ENCODE results near the gene DNALI1.
"Not testable (repeated sequence)": the region's sequence is repeated elsewhere in the genome, so short reads cannot be mapped to it uniquely, and the experiment has no call there.

DNALI1 gene

DNA sequence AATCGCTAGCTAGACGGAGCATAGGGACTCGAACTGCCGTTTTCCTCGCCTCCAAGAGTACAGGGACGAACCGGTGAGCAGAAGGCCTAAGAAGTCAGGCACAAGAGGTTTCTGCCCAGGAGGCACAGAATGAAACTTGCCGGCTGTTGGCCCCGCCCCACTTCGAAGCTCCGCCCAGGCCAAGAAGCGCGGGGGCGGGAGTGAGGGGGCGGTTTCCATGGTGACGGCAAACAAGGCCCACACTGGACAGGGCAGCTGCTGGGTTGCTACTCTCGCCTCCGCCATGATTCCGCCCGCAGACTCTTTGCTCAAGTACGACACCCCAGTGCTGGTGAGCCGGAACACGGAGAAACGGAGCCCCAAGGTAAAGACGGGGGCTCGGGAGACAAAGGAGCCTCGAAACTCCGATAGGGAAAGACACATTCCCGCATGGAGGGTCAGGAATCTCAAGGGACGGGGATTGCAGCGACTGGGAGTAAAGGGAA lies at the start of gene DNALI1:
Gene DNALI1 (plus strand): TSS at position 229 of the 485 bp plus-strand sequence. CDS start 55 bp downstream, at position 284.
- no peak for DNase-seq (ENCODE audit: low read depth in 2 of 2, low spot score in 1 of 2)

DNA sequence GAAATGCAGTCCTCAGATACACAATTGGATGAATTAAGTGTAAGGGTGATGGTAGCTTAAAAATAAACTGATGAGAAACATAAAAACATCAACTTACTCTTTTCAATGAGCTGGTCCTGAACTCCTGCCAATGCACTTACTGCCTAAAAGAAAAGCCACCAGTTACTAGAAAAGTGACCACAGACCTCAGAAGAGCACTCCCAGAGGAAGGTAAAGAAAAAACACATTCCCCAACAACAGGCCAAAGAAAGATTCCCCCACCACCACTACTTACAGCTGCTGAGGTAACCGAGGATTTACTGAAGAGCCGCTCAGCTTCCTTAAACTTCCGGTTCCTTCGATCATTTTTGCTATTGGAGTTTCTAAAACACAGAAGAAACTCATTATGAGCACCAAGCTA lies 47.6 kb upstream of the DNALI1 start:
- no peak for DNase-seq (ENCODE audit: low read depth in 2 of 2, low spot score in 1 of 2)

DNA sequence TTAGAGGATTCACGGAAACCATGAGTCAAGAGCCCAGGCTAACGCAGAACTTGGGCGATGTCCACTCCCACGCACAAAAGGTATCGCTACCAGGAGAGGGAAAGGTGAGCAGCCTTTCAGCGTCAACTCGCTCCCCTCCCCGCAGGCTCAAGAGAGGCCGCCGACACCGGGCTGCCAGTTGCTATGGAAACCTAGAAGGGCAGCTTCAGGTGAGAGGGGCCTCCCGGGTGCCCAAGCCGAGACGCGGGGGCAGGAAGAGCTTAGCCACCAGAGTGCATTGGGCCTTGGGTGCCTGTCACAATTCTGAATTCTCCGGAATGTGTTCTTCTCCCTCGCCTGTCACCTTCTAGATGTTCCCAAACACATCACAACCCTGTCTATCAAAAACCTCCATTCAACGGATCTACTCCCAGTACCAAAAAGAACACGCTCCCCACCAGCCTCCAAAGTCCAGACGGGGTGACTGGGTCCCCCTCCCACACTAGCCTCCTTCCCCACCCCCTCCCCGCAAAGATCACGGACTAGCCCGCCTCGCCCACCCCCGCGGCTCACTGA lies 42.9 kb upstream of the DNALI1 start:
- peak; percentile 32 to 49 for DNase-seq (ENCODE audit: low read depth in 2 of 2, low spot score in 1 of 2)

DNA sequence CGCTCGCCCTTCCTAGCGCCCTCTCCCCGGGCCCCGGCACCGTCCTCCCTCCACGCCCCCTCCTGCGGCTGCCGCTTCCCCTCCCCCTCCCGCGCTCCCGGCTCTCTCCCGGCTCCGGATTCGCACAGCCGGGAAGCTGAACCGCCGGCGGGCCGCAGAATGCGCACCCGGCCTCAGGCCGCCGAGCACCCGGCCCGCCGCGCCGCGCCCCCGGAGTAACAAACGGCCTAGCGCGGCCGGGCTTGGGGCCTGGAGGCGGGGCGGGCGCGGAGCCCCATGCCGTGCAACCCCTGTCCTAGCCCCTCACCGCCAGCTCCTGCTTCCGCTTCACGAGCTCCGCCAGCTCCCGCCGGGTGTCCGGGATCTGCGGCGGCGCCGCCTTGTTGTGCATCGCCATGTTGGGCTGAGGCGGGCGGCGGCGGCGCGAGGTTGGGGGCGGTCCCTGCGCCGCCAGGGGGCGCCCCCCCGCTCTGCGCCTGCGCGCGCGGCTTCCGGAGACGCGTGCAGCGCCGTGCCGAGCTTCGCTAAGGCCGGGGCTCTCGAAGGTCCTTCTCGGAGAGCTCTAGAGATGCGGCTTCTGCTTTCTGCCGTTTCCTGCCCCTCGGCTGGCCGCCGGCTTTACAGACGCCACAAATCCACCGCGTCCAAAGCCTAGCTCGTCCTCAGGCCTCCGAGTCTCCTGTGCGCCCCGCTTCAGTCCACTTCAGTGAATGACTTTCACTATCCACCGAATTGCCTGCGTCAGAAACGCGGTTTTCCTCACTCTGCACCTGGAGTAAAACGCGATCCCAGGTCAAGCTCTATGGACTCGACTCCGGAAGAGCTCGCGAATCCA lies 42.2 kb upstream of the DNALI1 start, which contains the start of gene MEAF6:
Gene MEAF6 (minus strand): TSS at position 417 of the 835 bp plus-strand sequence. CDS start 20 bp downstream, at position 397.
- DNase-seq (ENCODE audit: low read depth in 2 of 2, low spot score in 1 of 2) = peak; percentile 51 to 65

DNA sequence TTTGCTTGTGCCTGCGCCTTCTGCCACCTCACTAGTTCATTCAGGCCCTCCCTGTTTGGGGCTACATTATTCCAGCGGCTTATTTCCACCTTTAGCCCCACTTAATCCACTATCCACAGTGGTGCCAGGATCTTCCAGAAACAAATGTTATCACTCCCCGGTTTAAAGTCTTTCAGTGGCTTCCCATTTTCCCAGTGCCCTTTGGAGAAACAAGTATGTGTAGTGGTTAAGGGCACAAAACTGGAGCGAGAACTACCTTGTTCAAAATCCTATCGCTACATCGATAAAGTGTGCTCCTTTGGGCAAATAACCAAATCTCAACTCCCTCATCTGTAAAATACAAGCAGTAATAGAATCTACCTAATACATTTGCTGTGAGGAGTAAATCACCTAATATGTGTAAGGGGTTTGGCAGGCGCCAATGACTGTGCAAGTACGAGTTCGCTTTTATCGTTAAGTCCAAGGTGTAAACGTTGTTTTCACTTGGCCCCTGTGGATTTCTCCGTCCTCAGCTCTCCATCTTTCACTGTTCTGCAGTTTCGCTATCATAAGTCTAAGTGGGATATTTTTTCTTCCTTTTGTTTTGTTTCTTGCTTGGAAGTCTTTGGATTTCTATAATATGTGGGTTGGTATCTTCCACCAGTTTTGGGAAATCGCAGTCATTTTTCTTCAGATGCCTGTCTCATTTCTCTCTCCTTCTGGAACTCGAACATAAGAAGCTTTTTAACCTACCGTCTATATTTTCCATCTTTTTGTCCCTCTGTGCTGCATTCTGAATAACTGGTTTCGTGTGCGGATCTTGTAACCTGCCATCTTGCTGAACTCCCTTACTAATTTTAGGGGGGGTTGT lies 41.3 kb upstream of the DNALI1 start:
- no peak for DNase-seq (ENCODE audit: low read depth in 2 of 2, low spot score in 1 of 2)

DNA sequence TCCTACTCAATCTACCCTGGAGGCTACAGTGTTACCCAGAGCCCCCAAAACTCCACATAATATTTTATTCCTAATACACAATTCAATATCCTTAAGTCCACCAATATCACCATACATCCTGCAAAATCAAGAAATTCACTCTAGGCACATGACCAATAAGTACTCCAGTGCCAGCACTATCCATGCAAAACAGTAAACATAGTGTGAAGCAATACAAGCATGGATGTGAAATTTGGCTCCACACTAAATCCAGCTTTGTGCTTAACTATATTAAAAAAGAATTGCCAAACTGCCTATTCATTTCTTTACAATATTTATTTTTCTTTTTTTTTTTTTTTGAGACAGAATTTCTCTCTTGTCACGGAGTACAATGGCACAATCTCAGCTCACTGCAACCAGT lies 39.2 kb upstream of the DNALI1 start:
- no peak for DNase-seq (ENCODE audit: low read depth in 2 of 2, low spot score in 1 of 2)

DNA sequence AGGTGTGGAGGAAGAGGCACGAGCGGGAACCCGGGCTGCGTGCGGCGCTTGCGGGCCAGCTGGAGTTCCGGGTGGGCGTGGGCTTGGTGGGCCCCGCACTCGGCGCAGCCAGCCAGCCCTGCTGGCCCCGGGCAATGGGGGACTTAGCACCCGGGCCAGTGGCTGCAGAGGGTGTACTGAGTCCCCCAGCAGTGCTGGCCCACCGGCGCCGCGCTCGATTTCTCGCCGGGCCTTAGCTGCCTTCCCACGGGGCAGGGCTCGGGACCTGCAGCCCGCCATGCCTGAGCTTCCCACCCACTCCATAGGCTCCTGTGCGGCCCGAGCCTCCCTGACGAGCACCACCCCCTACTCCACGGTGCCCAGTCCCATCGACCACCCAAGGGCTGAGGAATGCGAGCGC lies 38.5 kb upstream of the DNALI1 start:
- DNase-seq (ENCODE audit: low read depth in 2 of 2, low spot score in 1 of 2) = not testable (repeated sequence)

DNA sequence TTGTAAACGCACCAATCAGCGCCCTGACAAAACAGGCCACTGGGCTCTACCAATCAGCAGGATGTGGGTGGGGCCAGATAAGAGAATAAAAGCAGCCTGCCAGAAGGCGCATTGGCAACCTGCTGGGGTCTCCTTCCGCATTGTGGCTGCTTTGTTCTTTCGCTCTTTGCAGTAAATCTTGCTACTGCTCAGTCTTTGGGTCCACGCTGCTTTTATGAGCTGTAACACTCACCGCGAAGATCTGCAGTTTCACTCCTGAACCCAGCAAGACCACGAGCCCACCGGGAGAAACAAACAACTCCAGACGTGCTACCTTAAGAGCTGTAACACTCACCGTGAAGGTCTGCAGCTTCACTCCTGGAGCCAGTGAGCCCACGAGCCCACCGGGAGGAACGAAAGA lies 37.8 kb upstream of the DNALI1 start:
- DNase-seq (ENCODE audit: low read depth in 2 of 2, low spot score in 1 of 2) = peak in 1 of 2 donors; percentile 38

DNA sequence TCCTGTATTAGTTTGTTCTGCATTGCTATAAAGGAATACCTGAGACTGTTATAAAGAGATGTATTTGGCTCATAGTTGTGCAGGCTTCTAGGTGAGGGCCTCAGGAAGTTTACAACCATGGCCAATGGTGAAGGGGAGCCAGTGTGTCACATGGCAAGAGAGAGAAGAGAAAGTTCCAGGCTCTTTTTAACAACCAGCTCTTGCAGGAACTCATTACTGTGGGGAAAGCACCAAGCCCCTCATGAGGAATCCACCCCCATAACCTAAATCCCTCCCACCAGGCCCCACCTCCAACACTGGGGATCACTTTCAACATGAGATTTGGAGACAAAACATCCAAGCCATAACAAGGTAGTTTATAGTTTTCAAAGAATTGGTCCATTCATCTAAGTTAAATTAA lies 37.1 kb upstream of the DNALI1 start:
- peak in 1 of 2 donors; percentile 4 for DNase-seq (ENCODE audit: low read depth in 2 of 2, low spot score in 1 of 2)

DNA sequence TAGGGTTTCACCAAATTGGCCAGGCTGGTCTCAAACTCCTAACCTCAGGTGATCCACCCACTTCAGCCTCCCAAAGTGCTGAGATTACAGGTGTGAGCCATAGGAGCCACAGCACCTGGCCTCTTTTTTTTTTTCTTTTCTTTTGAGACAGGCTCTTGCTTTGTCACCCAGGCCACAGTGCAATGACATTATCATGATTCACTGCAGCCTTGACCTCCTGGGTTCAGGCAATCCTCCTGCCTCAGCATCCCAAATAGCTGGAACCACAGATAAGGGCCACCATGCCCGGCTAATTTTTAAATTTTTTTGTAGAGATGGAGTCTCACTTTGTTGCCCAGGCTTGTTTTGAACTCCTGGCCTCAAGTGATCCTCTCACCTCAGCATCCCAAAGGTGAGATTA lies 26.9 kb upstream of the DNALI1 start:
- not testable (repeated sequence) for DNase-seq (ENCODE audit: low read depth in 2 of 2, low spot score in 1 of 2)

DNA sequence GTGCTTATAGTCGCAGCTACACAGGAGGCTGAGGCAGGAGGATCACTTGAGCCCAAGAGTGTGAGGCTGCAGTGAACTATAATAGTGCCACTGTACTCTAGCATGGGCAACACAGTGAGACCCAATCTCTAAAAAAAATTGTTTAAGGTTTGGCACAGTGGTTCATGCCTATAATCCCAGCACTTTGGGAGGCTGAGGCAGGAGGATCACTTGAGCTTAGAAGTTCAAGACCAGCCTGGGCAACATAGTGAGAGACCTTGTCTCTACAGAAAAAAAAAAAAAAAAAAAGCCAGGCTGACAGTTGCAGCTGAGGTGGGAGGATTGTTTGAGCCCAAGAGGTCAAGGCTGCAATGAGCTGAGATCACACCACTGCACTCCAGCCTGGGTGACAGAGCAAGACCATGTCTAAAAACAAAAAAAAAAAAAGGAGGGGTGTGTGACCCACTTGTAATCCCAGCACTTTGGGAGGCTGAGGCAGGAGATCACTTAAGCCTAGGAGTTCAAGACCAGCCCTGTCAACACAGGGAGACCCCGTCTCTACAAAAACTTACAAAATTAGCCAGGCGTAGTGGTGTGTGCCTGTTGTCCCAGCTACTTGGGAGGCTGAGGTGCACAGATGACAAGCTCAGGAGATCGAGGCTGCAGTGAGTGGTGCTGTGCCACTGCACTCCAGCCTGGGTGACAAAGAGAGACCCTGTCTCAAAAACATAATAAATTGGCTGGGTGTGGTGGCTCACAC lies 24.2 kb upstream of the DNALI1 start:
- DNase-seq (ENCODE audit: low read depth in 2 of 2, low spot score in 1 of 2) = not testable (repeated sequence)

DNA sequence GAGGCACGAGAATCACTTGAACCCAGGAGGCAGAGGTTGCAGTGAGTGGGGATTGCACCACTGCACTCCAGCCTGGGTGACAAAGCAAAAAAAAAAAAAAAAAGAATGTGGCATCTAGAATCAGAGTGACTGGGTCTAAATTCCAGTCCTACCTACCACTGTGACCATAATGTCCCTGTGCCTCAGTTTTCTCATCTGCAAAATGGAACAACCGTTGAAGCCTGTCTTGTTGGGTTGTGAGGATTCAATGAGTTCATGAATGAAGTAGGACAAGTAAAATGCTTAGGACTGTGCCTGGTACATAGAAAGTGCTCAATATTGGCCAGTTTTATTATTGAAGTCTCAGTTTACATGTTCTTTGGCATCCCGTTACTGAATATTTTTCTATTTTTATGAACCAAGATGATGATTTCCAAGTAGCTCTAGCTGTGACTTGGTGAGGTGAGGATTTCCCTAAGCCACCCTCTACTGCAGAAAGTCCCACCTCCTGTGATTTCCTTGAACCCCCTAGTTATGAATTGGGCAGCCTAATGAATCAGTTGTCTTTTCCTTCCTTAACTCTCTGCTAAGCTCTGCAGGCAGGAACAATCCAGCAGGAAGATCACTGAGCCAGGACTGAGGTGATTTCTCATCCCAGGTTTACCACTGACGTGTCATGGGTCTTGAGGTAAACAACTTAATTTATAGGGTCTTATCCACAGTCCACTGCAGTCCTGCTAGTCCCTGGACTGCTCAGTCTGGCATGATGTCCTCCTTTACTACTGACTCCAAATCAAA lies 23.2 kb upstream of the DNALI1 start:
- no peak for DNase-seq (ENCODE audit: low read depth in 2 of 2, low spot score in 1 of 2)

DNA sequence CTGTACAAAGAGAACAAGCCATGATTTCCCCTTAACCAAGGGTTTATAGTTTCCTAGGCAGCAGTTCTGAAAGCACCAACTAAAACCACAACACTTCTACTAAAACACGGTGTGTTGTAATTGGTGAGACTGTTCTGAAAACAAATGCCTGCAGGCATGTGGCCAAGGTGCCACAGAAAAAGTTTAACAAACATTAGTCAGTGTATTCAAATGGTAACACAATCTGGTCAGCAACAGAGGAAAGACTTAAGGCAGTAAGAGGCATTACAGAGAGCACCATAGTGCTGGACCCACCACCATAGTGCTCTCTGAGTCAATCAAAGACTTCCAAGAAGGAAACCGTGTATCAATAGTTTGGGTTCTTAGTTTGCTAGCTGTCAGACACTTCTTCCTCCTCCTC lies 19.4 kb upstream of the DNALI1 start:
- no peak for DNase-seq (ENCODE audit: low read depth in 2 of 2, low spot score in 1 of 2)

DNA sequence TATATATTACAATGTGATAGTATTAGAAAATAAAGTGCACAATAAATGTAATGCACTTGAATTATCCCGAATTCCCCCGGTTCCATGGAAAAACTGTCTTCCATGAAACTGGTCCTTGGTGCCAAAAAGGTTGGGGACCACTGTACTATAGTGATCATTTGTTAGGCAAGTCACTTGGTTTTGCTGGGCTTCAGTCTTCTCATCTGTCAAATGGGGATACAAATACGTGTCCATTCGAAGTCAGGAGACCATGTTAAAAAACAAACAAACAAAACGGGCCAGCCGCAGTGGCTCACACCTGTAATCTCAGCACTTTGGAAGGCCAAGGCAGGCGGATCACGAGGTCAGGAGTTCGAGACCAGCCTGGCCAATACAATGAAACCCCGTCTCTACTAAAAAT lies 17.6 kb upstream of the DNALI1 start:
- DNase-seq (ENCODE audit: low read depth in 2 of 2, low spot score in 1 of 2) = not testable (repeated sequence)

DNA sequence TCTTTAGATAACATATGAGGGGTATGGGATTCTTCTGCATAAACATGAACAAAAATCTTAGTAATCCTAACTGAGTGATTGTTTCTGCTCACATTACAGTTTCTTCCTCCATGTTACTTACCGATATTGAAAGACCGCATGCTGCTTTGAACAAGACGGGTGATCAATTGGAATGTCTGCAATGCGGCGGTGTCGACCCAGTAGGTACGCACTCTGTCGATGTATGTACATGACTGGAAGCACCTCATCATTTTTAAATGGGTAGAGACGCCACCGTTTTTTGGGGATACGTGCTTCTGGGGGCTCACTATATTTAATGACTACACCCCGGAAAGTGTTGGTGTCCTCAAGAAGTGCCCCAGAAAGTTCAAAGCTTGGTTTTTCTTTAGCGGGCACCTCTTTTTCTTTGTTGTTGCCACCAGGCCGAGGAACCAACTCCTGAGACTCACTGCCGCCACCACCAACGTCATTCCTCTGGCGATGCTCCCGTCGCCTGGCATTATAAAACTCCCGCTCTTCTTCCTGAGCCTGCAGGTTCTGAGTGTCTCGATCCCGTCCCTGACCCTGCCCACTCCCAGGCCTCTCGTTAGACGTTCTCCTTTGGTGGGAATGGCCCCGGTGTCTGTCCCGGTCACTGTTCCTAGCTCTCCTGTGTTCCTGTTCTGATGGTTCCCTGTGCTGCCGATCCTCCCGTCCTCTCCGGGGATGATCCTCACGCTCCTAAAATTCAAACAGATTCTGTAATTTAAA lies 16.5 kb upstream of the DNALI1 start:
- DNase-seq (ENCODE audit: low read depth in 2 of 2, low spot score in 1 of 2) = no peak

DNA sequence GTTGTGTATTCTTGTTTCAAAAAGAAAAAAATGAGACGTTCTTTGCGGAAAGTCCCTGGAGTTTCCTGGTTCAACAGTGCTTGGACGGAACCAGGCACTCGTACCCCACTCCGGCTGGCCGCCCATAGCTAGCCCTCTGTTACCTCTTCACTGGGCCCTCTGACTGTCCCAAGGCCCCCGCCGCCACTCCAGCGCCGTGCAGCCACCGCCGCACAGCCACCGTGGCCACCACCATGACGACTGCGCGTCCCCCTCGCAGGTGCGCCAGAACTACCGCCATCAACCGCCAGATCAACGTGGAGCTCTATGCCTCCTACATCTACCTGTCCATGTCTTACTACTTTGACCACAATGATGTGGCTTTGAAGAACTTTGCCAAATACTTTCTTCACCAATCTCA lies 12.2 kb upstream of the DNALI1 start:
- DNase-seq (ENCODE audit: low read depth in 2 of 2, low spot score in 1 of 2) = no peak

DNA sequence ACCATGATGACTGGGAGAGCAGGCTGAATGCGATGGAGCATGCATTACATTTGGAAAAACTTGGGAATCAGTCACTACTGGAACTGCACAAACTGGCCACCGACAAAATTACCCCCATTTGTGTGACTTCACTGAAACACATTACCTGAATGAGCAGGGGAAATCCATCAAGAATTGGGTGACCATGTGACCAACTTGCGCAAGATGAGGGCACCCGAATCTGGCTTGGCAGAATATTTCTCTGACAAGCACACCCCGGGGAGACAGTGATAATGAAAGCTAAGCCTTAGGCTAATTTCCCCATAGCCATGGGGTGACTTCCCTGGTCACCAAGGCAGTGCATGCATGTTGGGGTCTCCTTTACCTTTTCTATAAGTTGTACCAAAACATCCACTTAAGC lies 11.7 kb upstream of the DNALI1 start:
- DNase-seq (ENCODE audit: low read depth in 2 of 2, low spot score in 1 of 2) = no peak

DNA sequence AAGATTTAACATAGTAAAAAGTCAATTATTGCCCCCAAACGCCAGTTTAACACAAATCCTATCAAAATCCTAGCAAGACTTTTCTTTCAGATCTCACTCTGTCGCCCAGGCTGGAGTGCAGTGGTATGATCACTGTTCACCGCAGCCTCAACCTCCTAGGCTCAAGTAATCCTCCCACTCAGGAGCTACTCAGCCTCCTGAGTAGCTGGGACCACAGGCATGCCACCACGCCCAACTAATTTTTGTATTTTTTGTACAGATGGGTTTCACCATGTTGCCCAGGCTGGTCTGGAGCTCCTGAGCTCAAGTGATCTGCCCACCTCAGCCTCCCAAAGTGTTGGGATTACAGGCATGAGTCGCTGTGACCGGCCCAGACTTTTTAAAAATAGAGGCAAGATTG lies 7.4 kb upstream of the DNALI1 start:
- no peak for DNase-seq (ENCODE audit: low read depth in 2 of 2, low spot score in 1 of 2)

DNA sequence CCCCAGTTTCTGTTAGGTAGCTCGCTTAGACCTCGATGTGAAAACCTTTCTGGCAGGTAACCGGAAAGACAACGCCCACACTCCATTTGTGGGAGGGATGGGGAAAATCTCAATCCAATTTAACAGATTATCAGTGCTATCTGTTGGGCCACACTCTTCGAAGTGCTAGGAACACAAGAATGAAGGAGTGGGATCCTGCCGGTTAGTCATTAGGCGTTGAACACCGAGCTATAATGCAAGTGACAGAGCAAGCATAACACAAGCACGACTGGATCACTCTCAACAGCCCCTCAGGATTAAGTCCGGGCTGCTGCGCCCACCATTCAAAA lies 3.2 kb upstream of the DNALI1 start:
- no peak for DNase-seq (ENCODE audit: low read depth in 2 of 2, low spot score in 1 of 2)
